Ishikawa (cell line): ENCODE results near the gene SERPINI1.

Experiments
- CEBPB ChIP-seq: IDR thresholded peaks from 2 replicates; pipeline ENCODE4 v1.6.1; 2012
- CREB1 ChIP-seq: IDR thresholded peaks from 2 replicates; pipeline ENCODE4 v1.6.1; 2012; ENCODE audit warnings: low read depth
- EGR1 ChIP-seq: IDR thresholded peaks from 2 replicates; pipeline ENCODE4 v1.6.1; 2012
- EP300 ChIP-seq: IDR thresholded peaks from 2 replicates; pipeline ENCODE4 v1.6.1; 2012; ENCODE audit warnings: borderline replicate concordance
- FOXM1 ChIP-seq: IDR thresholded peaks from 2 replicates; pipeline ENCODE4 v1.6.1; 2012; ENCODE audit warnings: low read depth, borderline replicate concordance
- MAX ChIP-seq: IDR thresholded peaks from 2 replicates; pipeline ENCODE4 v1.6.1; 2012
- NFIC ChIP-seq: IDR thresholded peaks from 2 replicates; pipeline ENCODE4 v1.6.1; 2012
- RAD21 ChIP-seq: IDR thresholded peaks from 2 replicates; pipeline ENCODE4 v1.6.1; 2012; ENCODE audit warnings: low read depth
- REST ChIP-seq: IDR thresholded peaks from 2 replicates; pipeline ENCODE4 v1.6.1; 2012; ENCODE audit warnings: low read depth, mild to moderate bottlenecking
- TAF1 ChIP-seq: IDR thresholded peaks from 2 replicates; pipeline ENCODE4 v1.6.1; 2012; ENCODE audit warnings: low read depth, mild to moderate bottlenecking
- TCF12 ChIP-seq: IDR thresholded peaks from 2 replicates; pipeline ENCODE4 v1.6.1; 2012; ENCODE audit warnings: low read depth
- TEAD4 ChIP-seq: IDR thresholded peaks from 2 replicates; pipeline ENCODE4 v1.6.1; 2012
- USF1 ChIP-seq: IDR thresholded peaks from 2 replicates; pipeline ENCODE4 v1.6.1; 2012
- YY1 ChIP-seq: IDR thresholded peaks from 2 replicates; pipeline ENCODE4 v1.6.1; 2012; ENCODE audit warnings: low read depth
- ZBTB7A ChIP-seq: IDR thresholded peaks from 2 replicates; pipeline ENCODE4 v1.6.1; 2012; ENCODE audit warnings: low read depth

The SERPINI1 gene

GRCh38 chr3:167787440-167787839 is 51.9 kb downstream of the SERPINI1 start:
- TF ChIP-seq EGR1 (no peak), TEAD4 (no peak), EP300 (no peak), CREB1 (no peak), TAF1 (no peak), MAX (no peak)

GRCh38 chr3:167798443-167798842 is 62.9 kb downstream of the SERPINI1 start:
- no peak for TF ChIP-seq EGR1
- TF ChIP-seq TCF12 = no peak
- no peak for TF ChIP-seq FOXM1
- no peak for TF ChIP-seq TAF1
- no peak for TF ChIP-seq YY1
- TF ChIP-seq REST = no peak

GRCh38 chr3:167808910-167809309 is 73.4 kb downstream of the SERPINI1 start:
- TF ChIP-seq TEAD4 (no peak), RAD21 (no peak), CREB1 (no peak), EP300 (no peak), TAF1 (no peak), EGR1 (no peak), MAX (no peak), TCF12 (no peak), NFIC (no peak), FOXM1 (no peak), REST (no peak), YY1 (no peak), USF1 (no peak)

- no peak for TF ChIP-seq ZBTB7A
- no peak for TF ChIP-seq TAF1
- no peak for TF ChIP-seq TCF12
- TF ChIP-seq CREB1 = no peak
- TF ChIP-seq EP300 = no peak
- no peak for TF ChIP-seq TEAD4
- no peak for TF ChIP-seq EGR1
- no peak for TF ChIP-seq MAX
- TF ChIP-seq USF1 = no peak
- TF ChIP-seq YY1 = no peak
- TF ChIP-seq NFIC = no peak
Measured at GRCh38 chr3:167810236-167810635, 74.7 kb downstream of the SERPINI1 start.

GRCh38 chr3:167811031-167811430 is 75.5 kb downstream of the SERPINI1 start:
- TF ChIP-seq TEAD4 (no peak), ZBTB7A (no peak), EGR1 (no peak), EP300 (no peak), RAD21 (no peak), MAX (no peak), USF1 (no peak), CREB1 (no peak), REST (no peak), FOXM1 (no peak), CEBPB (no peak), TAF1 (no peak)
